NB4 (cell line): ENCODE measurements around the gene EMC8.

Experiments
- DNase-seq: peaks from one replicate; pipeline ENCODE4 v3.0.0; 2010; ENCODE audit warnings: low read depth
- H3K4me3 ChIP-seq: one replicate; pipeline ENCODE4 v1.5.1; 2011; ENCODE audit warnings: mild to moderate bottlenecking, low read depth, low read length, moderate library complexity
- MYC ChIP-seq: IDR thresholded peaks from 2 replicates; pipeline ENCODE4 v1.6.1; 2011; ENCODE audit warnings: low read depth, low read length
- POLR2A ChIP-seq: IDR thresholded peaks from 2 replicates; pipeline ENCODE4 v1.6.1; 2011; ENCODE audit warnings: mild to moderate bottlenecking; ENCODE audit not compliant: insufficient read length; ENCODE audit errors: extremely low read depth
- TF ChIP-seq, protein P1 (sequence below): IDR thresholded peaks from one replicate; pipeline ENCODE4 v1.5.1; 2012; ENCODE audit warnings: low read depth, low read length
- TF ChIP-seq, protein P2 (sequence below): IDR thresholded peaks from 2 replicates; pipeline ENCODE4 v1.6.1; 2011; ENCODE audit warnings: low read depth, low read length

Gene EMC8

DNA sequence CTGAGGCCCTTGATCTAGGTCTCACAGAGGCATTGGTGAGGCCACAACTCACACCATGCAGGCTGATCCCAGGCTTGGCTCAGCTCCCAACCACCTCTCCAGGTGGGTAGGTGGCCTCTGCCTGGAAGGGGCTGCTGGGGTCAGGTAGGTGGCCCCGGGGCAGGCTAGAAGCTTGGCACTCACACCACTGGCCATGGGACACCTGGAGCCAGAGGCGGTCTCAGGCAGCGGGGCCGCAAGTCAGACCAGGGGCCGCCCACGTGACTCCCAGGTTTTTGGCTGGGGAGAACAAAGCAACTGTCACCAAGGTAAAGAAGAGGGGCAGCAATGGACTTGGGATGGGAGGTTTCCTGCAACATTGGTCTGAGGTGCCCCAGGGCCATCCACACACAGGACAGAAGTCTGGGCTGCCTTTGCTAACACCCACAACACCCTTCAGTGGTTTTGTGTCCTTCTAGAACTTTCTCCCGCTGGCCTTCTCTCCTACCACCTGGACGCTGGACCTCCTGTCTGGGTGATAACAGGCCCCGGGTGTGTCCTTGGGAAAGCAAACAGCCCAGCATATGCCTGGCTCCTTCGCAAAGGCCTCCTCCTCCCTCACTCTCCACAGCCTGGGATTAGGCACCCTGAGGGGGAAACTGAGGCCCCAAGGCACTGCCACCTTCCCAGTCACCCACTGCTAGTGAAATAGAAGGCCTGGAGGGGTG is 64.9 kb downstream of the EMC8 start:
- DNase-seq = no peak
- TF ChIP-seq, protein P1, sequence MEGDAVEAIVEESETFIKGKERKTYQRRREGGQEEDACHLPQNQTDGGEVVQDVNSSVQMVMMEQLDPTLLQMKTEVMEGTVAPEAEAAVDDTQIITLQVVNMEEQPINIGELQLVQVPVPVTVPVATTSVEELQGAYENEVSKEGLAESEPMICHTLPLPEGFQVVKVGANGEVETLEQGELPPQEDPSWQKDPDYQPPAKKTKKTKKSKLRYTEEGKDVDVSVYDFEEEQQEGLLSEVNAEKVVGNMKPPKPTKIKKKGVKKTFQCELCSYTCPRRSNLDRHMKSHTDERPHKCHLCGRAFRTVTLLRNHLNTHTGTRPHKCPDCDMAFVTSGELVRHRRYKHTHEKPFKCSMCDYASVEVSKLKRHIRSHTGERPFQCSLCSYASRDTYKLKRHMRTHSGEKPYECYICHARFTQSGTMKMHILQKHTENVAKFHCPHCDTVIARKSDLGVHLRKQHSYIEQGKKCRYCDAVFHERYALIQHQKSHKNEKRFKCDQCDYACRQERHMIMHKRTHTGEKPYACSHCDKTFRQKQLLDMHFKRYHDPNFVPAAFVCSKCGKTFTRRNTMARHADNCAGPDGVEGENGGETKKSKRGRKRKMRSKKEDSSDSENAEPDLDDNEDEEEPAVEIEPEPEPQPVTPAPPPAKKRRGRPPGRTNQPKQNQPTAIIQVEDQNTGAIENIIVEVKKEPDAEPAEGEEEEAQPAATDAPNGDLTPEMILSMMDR = no peak
- TF ChIP-seq MYC (no peak), POLR2A (peak; percentile 1)
- TF ChIP-seq, protein P2, sequence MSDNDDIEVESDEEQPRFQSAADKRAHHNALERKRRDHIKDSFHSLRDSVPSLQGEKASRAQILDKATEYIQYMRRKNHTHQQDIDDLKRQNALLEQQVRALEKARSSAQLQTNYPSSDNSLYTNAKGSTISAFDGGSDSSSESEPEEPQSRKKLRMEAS = no peak
- H3K4me3 ChIP-seq = no peak overlapping the region

DNA sequence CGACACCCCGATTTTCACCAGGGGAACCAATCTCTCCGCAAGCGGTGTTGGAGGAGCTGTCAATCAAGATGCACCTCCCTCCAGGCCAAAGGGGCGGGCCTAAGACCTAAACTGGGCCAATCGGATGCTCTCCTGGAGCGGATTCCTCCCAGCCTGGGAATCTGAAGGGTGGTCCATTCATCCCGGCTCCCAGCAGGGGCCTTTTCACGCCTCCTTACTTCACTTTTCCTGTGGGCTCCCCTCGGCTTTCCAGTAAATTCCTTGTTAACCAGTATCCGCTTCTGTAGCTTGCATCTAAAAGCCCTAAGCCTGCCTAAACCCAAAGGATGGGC is 65.5 kb downstream of the EMC8 start:
- peak; percentile 92 for DNase-seq
- TF ChIP-seq POLR2A = peak; percentile 10
- TF ChIP-seq, protein P1 = no peak
- H3K4me3 ChIP-seq = peak overlapping the region; percentile 54

DNA sequence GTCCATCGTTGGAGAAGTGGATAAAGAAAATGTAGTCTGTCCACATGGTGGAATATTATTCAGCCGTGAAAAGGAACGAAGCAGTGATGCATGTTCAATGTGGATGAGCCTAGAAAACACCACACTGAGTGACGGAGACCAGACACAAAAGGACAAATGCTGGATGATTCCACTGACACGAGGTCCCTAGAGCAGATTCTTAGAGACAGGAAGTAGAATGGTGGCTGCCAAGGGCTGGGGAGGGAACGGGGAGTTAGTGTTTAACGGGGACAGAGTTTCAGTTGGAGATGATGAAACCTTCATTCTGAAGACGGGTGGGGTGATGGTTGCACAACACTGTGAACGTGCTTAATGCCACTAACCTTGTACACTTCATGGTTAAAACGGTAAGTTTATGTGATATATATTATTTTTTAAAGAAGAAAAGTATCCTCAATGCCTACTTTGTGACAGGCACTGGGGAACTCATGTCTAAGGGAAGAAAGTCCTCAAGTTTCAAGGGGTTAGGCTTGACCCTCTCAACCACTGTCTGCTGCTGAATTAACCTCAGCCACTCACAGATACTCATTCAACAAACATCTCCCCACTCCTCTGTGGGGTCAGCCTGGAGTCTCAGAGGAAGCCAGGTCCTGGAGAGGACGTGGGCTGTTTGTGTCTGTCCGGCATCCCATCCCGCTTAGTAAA is 66.0 kb downstream of the EMC8 start:
- peak; percentile 97 for DNase-seq
- TF ChIP-seq MYC (peak; percentile 89), POLR2A (peak; percentile 19)
- TF ChIP-seq, protein P1 = no peak
- TF ChIP-seq, protein P2 = peak; percentile 81
- H3K4me3 ChIP-seq = peak overlapping the region; percentile 54

DNA sequence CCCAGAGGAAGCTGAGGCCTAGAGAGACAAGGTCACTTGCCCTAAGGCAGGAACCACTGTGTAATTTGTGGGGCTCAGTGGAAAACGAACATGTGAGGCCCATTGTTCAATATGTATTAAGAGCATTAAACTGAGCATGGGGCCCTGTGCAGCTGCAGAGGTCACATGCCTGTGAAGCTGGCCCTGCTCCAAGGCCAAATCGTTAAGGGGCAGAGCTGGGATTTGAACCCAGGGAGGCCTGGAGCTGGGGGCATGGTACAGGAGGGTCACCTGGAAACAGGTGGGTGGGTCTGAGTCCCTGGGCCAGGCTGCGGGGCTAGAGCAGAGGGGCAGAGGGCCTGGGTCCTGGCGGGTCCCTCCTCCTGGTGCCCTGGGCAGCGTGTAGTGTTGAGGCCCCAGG is 68.2 kb downstream of the EMC8 start:
- no peak for TF ChIP-seq MYC
- TF ChIP-seq POLR2A = no peak
- TF ChIP-seq, protein P2 = no peak
- TF ChIP-seq, protein P1 = no peak
- no peak overlapping the region for H3K4me3 ChIP-seq
- no peak for DNase-seq

DNA sequence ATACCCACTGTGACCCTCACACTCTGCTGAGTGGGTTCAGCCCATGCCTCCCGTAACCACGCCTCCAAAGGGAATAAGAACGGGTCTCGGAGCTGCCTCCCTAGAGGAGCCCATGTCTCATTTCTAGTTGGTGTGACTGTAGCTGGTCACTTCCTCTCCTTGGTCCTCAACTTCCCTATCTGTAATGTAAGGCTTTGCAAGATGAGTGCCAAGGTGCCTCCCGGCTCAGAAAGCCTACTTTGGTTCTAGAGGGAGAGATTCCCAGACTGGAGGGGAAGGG is 69.2 kb downstream of the EMC8 start:
- TF ChIP-seq, protein P2 = peak; percentile 51; the same call in 1 of the 2 replicates
- TF ChIP-seq POLR2A (peak; percentile 47), MYC (0 out of 2 replicates have a peak, but pooled peaks have one; percentile 13)
- TF ChIP-seq, protein P1 = no peak
- DNase-seq = peak; percentile 99
- H3K4me3 ChIP-seq = no peak overlapping the region
